ENCODE measurements around the gene CAMSAP1.

Gene CAMSAP1

GRCh38 chr9:135827301-135827700, 80.0 kb downstream of the CAMSAP1 start:
- DNase-seq: no peak

- DNase-seq: no peak
Observed at GRCh38 chr9:135826188-135826545, 81.2 kb downstream of the CAMSAP1 start.

- DNase-seq: no peak
Observed at GRCh38 chr9:135825435-135826187, 81.7 kb downstream of the CAMSAP1 start.

- no peak for DNase-seq
Observed at GRCh38 chr9:135823036-135823435, 84.3 kb downstream of the CAMSAP1 start.

GRCh38 chr9:135822374-135822755, 85.0 kb downstream of the CAMSAP1 start:
- DNase-seq: no peak

- DNase-seq: no peak
Observed at GRCh38 chr9:135821733-135822373, 85.5 kb downstream of the CAMSAP1 start.

GRCh38 chr9:135821116-135821515, 86.2 kb downstream of the CAMSAP1 start:
- no peak for DNase-seq

GRCh38 chr9:135820661-135821060, 86.7 kb downstream of the CAMSAP1 start:
- no peak for DNase-seq

GRCh38 chr9:135819905-135820304, 87.4 kb downstream of the CAMSAP1 start:
- no peak for DNase-seq

- DNase-seq: no peak
Observed at GRCh38 chr9:135818718-135819475, 88.4 kb downstream of the CAMSAP1 start.

GRCh38 chr9:135817951-135818717, 89.2 kb downstream of the CAMSAP1 start:
- DNase-seq: no peak

GRCh38 chr9:135816651-135816970, 90.7 kb downstream of the CAMSAP1 start:
- no peak for DNase-seq

GRCh38 chr9:135815830-135816650, 91.3 kb downstream of the CAMSAP1 start:
- DNase-seq: no peak

GRCh38 chr9:135815413-135815812, 91.9 kb downstream of the CAMSAP1 start:
- no peak for DNase-seq

- DNase-seq: no peak
Observed at GRCh38 chr9:135814421-135815095, 92.8 kb downstream of the CAMSAP1 start.

- DNase-seq: no peak
Observed at GRCh38 chr9:135813671-135814290, 93.6 kb downstream of the CAMSAP1 start.

GRCh38 chr9:135812961-135813360, 94.4 kb downstream of the CAMSAP1 start:
- DNase-seq: no peak

GRCh38 chr9:135811801-135812200, 95.5 kb downstream of the CAMSAP1 start:
- no peak for DNase-seq

GRCh38 chr9:135810806-135811575, 96.4 kb downstream of the CAMSAP1 start:
- no peak for DNase-seq

- DNase-seq: no peak
Observed at GRCh38 chr9:135809166-135809565, 98.2 kb downstream of the CAMSAP1 start.
